ENCODE data around the gene GOLGA8J. TPM values are rescaled to one million over a fixed set of nuclear protein-coding genes. Genes with fewer than 3 reads are reported as not detected.
A peak's percentile ranks its signal among the peaks of the same experiment; 100 is the strongest.

The GOLGA8J gene
- total RNA-seq, 1 experiment from 2014 or later = not detected

DNA sequence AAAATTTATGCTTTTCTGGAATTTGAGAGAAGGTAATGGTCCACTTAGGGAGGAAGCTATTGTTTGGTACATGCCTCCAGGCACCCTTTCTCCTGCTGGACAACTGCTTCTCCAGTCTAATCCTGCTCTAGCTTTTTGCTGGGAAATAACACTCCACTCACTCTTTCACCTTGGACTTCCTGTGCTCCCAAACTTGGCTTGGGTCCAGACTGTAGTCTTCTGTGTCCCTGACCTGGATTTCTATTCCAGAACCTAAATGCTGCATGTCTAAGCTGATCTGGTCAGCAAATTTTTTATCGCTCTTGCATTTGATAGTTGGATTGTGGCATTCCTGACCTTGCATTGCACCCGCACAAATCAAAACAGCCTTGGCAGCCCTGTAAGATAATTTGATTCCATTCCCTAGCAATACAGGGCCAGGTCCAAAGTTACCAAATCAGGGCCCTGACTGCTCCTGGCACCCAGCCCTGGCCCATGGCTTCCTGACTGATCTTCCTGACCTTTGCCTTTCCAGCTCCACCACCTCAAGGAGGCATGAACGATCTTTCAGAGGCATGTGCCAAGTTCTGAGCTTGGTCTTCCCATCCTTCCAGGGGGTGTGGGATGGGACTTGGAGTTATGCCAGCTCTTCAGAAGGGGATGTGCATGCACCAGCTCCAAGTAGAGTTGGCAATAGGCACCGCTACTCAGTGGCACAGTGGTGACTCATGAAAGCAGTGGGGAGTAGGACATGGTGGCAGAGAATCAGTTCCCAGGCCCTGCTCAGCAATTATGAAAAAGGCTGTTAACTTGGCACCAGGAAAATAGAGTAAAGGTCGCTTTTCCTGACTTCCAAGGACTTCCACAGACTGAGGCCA, 43.9 kb upstream of the GOLGA8J start:
- DNase-seq (ENCODE audit: low read depth, low spot score) (no peak), ATAC-seq (no peak)
- intact Hi-C loops (cut with micrococcal nuclease) = no loop called here
- Histone ChIP-seq H3K27me3 (ENCODE audit: insufficient read depth, low read length) (no peaks in the 10 kb centered on the region), H3K9me3 (ENCODE audit: control insufficient read depth in 1 of 2, insufficient read depth in 1 of 2, low read depth in 1 of 2, low read length in 2 of 2) (no peaks in the 10 kb centered on the region), H2AFZ (ENCODE audit: low read depth, low read length, poor library complexity, severe bottlenecking) (no peak overlapping the region), H3K4me1 (ENCODE audit: control insufficient read depth in 1 of 2, insufficient read depth in 2 of 2, low read length in 2 of 2) (no peaks in the 10 kb centered on the region), H3K4me2 (ENCODE audit: low read length) (no peak overlapping the region), H3K9ac (ENCODE audit: low read length) (no peak overlapping the region), H3K79me2 (ENCODE audit: insufficient read depth, low read length) (no peaks in the 10 kb centered on the region), H3K9me2 (ENCODE audit: insufficient read depth) (no peaks in the 10 kb centered on the region), H4K20me1 (ENCODE audit: insufficient read depth) (no peaks in the 10 kb centered on the region), H3K27ac (ENCODE audit: low read depth, low read length) (no peak overlapping the region), H3K4me3 (replicated peaks in 1 of 2; ENCODE audit: low read depth in 1 of 2, low read length in 2 of 2) (no peak overlapping the region), H3K36me3 (ENCODE audit: control insufficient read depth in 1 of 2, insufficient read depth in 2 of 2, low read length in 2 of 2) (no peaks in the 10 kb centered on the region)
- RAD21 ChIA-PET (ENCODE audit: low non-redundant PET in 1 of 2, low total read pairs in 2 of 2, uncharacterized antibody in 2 of 2, unreplicated experiment in 2 of 2) = no interaction called here
- BruUV-seq (replicated peaks) = no TSS peak
- POLR2A ChIA-PET = no interaction called here
- CTCF ChIA-PET = no interaction called here
- TF ChIP-seq TCF7L2 (IDR thresholded peaks at IDR 0.05; ENCODE audit: borderline replicate concordance, extremely low read depth, insufficient read depth, insufficient read length) = peak; percentile 44
- TF ChIP-seq ZFX (IDR thresholded peaks at IDR 0.05) = no peak
- TF ChIP-seq, protein P1, sequence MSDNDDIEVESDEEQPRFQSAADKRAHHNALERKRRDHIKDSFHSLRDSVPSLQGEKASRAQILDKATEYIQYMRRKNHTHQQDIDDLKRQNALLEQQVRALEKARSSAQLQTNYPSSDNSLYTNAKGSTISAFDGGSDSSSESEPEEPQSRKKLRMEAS (IDR thresholded peaks at IDR 0.05) = no peak
- TF ChIP-seq, protein P2, sequence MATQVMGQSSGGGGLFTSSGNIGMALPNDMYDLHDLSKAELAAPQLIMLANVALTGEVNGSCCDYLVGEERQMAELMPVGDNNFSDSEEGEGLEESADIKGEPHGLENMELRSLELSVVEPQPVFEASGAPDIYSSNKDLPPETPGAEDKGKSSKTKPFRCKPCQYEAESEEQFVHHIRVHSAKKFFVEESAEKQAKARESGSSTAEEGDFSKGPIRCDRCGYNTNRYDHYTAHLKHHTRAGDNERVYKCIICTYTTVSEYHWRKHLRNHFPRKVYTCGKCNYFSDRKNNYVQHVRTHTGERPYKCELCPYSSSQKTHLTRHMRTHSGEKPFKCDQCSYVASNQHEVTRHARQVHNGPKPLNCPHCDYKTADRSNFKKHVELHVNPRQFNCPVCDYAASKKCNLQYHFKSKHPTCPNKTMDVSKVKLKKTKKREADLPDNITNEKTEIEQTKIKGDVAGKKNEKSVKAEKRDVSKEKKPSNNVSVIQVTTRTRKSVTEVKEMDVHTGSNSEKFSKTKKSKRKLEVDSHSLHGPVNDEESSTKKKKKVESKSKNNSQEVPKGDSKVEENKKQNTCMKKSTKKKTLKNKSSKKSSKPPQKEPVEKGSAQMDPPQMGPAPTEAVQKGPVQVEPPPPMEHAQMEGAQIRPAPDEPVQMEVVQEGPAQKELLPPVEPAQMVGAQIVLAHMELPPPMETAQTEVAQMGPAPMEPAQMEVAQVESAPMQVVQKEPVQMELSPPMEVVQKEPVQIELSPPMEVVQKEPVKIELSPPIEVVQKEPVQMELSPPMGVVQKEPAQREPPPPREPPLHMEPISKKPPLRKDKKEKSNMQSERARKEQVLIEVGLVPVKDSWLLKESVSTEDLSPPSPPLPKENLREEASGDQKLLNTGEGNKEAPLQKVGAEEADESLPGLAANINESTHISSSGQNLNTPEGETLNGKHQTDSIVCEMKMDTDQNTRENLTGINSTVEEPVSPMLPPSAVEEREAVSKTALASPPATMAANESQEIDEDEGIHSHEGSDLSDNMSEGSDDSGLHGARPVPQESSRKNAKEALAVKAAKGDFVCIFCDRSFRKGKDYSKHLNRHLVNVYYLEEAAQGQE (IDR thresholded peaks at IDR 0.05; ENCODE audit: low read depth) = no peak

All from HCT116 (cell line).